Measurements from ENCODE around the gene SOX11.
"Not testable (repeated sequence)": the region's sequence is repeated elsewhere in the genome, so short reads cannot be mapped to it uniquely, and the experiment has no call there.

GRCh38 chr2:5652734-5653133, 39.5 kb upstream of the SOX11 start:
- TF ChIP-seq CTCF (IDR thresholded peaks at IDR 0.05; ENCODE audit: low read length); EZH2 (IDR thresholded peaks at IDR 0.05; ENCODE audit: borderline replicate concordance, low read length): not testable (repeated sequence)
